ENCODE results near the gene NOS1AP.
"Not testable (repeated sequence)": the region's sequence is repeated elsewhere in the genome, so short reads cannot be mapped to it uniquely, and the experiment has no call there.

NOS1AP gene

GRCh38 chr1:162390396-162391185 lies 321.1 kb downstream of the NOS1AP start:
- DNase-seq = no peak

GRCh38 chr1:162391790-162392563 lies 322.5 kb downstream of the NOS1AP start:
- DNase-seq = no peak

- DNase-seq = no peak
Observed at GRCh38 chr1:162396201-162396906, 326.9 kb downstream of the NOS1AP start.

GRCh38 chr1:162397039-162397448 lies 327.6 kb downstream of the NOS1AP start:
- DNase-seq = no peak

DNA sequence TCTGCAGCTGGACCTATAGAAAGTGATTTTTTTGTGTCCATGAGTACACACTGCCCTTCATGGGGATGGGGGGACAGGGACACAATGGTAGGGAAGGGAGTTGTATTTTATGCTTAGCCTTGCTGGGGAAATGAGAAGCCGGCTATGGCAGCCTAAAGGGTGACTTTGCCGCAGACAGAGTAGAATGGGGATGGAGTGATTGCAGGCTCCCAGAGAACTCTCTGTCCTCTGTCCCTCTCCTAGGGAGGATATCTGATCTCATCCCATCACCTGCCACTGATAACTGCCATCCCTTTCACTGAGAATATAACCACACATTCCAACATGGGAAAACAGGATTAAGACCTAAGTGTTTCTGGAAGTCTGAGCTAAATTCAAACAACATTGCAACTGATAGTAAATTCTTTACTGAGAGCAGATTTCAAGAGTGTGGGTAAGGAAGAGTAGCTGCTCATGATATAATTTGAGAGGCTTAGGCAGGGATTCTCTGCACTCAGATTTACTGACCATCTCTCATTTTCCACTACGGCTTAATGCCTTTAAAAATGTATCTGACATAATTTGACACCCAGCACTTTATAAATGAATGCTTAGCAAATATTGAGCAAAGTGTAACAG lies 328.6 kb downstream of the NOS1AP start:
- DNase-seq = no peak

DNA sequence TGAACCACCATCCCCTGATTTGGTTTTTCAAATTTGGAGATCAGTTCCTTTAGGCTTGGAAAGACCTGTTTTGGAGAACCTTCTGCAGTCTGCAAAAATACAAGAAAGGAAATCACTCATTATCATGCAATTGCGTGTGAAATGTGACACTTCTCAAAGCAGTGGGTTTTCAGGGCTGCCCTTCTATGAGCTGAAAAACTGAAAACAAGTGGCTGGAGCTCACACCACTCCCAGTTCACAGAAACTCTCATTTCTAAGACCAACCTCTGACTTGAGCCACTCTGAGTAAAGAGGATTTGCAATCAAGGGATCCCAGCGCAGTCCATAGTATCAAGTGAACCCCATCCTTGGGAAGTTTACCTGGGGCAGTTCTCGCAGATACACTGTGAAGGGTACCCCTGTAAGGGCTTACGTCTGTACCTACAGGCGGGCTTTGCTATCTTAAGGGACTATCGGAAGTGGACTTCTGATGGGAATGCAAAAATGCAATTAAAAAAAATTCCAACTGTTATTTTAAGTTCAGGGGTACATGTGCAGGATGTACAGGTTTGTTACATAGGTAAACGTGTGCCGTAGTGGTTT lies 329.6 kb downstream of the NOS1AP start:
- no peak for DNase-seq

- no peak for DNase-seq
Observed at GRCh38 chr1:162400790-162401355, 331.4 kb downstream of the NOS1AP start.

DNA sequence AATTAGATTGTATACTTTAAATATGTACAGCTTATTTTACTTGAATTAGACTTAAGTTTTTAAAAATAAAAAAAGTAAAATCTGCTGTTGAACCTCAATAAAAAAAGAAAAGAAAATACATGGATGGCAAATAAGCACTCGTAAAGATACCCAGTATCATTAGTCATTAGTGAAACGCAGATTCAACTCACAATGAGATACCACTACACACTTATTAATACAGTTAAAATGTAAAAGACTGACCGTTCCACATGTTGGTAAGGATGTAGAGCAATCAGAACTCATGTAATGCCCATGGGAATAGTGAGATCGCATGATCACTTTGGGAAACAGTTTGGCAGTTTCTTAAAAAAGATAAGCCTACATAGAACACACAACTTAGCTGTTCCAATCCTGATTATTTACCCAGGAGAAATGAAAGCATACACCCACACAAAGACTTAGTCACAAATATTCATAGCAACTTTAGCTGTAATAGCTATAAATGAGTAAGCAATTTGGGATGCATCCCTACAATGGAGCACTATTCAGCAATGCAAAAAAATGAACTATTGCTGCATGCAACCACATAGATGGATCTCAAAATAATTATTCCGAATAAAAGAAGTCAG lies 335.2 kb downstream of the NOS1AP start:
- no peak for DNase-seq

DNA sequence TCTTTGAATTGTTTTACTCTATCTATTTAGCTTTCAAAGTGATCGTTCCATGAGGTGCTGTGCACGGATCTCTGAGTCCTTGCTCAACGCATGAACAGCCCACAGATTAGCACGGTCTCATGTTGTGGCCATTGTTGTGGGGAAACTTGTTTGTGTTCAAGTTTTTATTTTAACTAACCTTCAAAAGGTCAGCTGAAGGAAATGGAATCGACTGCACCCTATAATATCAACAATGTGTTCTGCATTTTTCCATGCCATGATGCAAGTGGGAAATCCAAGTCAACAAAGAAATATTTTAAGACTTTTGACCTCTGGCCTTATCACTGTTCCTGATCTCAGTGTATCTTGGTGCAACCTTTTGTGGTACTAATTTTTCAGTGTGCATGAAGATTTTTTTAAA lies 336.3 kb downstream of the NOS1AP start:
- no peak for DNase-seq

DNA sequence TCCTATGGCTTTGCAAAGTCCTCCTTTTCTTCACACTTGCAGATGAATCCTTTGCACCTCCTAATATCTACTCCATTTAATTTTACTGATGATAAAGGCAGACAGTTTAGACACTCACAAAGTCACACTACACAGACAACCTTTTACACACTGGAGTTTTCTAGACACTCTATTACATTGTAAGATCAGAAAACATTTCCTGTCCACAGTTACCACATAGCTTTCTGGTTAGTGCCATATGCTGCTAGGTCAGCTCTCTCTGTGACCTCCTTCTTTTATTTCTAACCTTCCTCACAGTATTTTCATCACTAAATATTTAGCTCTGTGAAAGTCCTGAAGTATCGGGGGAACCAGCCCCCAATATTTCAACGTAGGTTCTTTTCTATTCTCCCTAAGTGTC lies 337.3 kb downstream of the NOS1AP start:
- no peak for DNase-seq

- DNase-seq = no peak
Observed at GRCh38 chr1:162407539-162407938, 338.0 kb downstream of the NOS1AP start.

- DNase-seq = no peak
Observed at GRCh38 chr1:162412002-162412401, 342.5 kb downstream of the NOS1AP start, which contains the start of gene SH2D1B. Gene SH2D1B (minus strand): TSS chr1:162412136. CDS start chr1:162412016, 120 bp downstream.

DNA sequence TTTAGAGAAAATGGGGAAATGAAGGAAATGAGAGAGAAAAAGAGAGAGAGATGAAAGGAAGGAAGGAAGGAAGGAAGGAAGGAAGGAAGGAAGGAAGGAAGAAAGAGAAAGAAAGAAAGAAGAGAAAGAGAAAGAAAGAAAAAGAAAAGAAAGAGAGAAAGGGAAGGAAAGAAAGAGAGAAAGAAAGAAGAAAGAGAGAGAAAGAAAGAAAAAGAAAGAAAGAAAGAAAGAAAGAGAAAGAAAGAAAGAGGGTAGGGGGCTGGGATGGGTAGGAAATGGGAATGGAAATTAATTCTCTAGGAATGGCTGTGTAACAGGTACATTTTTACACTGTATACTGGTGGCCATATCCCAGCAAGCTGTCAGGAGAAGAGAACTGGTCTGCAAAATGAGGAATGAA lies 346.7 kb downstream of the NOS1AP start:
- DNase-seq = no peak

GRCh38 chr1:162416909-162417308 lies 347.4 kb downstream of the NOS1AP start:
- DNase-seq = no peak

DNA sequence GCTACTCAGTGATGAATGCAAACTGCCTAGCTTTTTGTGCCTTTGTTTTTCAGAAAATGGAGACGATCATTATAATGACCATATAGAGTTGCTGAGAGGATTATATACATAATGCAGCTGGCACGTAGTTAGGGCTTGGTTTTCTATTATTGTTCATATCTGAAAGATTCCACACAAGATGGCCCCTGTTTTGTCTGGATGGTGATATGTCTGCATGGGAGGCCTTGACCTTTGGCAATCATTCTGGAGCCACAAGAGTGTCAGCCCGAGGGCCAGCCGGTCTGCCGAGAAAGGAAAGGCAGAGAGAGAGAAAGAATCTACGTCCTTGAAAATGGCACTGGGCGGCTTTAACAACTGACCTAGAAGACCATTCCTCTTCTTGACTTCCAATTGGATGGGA lies 348.2 kb downstream of the NOS1AP start:
- no peak for DNase-seq

DNA sequence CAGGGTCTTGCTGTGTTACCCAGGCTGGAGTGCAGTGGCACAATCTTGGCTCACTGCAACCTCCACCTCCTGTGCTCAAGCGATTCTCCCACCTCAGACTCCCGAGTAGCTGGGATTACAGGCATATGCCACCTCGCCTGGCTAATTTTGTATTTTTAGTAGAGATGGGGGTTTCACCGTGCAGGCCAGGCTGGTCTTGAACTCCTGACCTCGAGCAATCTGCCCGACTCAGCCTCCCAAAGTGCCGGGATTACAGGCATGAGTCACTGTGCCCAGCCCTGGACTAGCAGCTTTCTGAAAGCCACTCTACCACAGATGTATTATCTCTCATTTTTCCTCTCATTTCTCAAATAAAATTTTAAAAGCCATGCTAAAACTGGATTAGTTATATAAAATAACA lies 349.1 kb downstream of the NOS1AP start:
- not testable (repeated sequence) for DNase-seq

DNA sequence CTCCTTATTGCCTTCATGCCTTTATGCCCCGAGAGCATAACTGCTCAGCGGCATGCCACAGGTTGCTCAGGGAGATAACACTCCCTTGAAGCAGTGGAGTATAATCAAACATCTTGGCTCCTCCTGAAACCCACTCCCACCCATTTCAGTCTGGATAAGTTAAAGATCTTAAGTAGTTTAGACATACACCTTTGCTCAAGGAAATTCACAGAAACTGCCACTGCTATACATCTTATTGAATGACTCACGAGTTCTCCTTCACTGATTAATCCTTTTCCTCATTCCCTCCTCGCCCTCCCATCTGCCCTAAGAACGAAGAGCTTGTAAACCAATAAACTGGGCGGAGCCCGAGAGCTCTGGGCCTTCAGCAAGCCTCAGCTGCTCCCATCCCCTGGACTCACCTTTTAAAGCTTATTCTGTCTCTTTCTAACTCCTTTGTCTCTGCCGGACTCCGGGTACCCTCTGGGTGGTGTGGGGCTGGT lies 350.0 kb downstream of the NOS1AP start:
- DNase-seq = not testable (repeated sequence)
